HepG2 (cell line): Measurements from ENCODE around the gene NIFK. TPM values are rescaled to one million over a fixed set of nuclear protein-coding genes. Genes with fewer than 3 reads are reported as not detected.

Experiments used
- ASH2L ChIP-seq: fragments of 300-600, 200-600 bp; sonication (generic); IDR thresholded peaks from 2 replicates; pipeline ENCODE4 v1.7.0; 2017; ENCODE audit warnings: low read depth, mild to moderate bottlenecking, moderate library complexity, mixed read lengths, low read length; ENCODE audit not compliant: insufficient read length
- DMAP1 ChIP-seq: IDR thresholded peaks from 2 replicates; pipeline ENCODE4 v1.6.1; 2016
- ETV5 ChIP-seq: IDR thresholded peaks from 2 replicates; pipeline ENCODE4 v1.6.1; 2018; ENCODE audit warnings: missing biosample characterization, missing genetic modification reagents, inconsistent platforms, borderline replicate concordance
- FUBP1 ChIP-seq: sonication (generic); formaldehyde crosslinking; IDR thresholded peaks from 2 replicates; pipeline ENCODE4 v1.5.1; 2020; ENCODE audit warnings: missing genetic modification reagents, mild to moderate bottlenecking, borderline replicate concordance
- GRHL1 ChIP-seq: sonication (generic); formaldehyde crosslinking; conservative IDR thresholded peaks from 2 replicates; pipeline ENCODE4 v1.8.0; 2022; ENCODE audit warnings: missing genetic modification reagents
- HIC2 ChIP-seq: sonication (generic); formaldehyde crosslinking; IDR thresholded peaks from 2 replicates; pipeline ENCODE4 v1.9.0; 2022; ENCODE audit warnings: low read depth, missing genetic modification reagents
- IKZF4 ChIP-seq: sonication (generic); formaldehyde crosslinking; IDR thresholded peaks from 2 replicates; pipeline ENCODE4 v1.5.1; 2020; ENCODE audit warnings: borderline replicate concordance, mild to moderate bottlenecking, low read depth, missing genetic modification reagents; ENCODE audit errors: not compliant biosample characterization
- IRF2 ChIP-seq: IDR thresholded peaks from 2 replicates; pipeline ENCODE4 v1.6.1; 2018; ENCODE audit warnings: missing genetic modification reagents, missing compliant biosample characterization
- KLF6 ChIP-seq: IDR thresholded peaks from 2 replicates; pipeline ENCODE4 v1.8.0; 2016; ENCODE audit warnings: missing biosample characterization, missing genetic modification reagents
- MLXIP ChIP-seq: sonication (generic); formaldehyde crosslinking; IDR thresholded peaks from 2 replicates; pipeline ENCODE4 v1.9.0; 2021; ENCODE audit warnings: missing genetic modification reagents, borderline replicate concordance
- NFIB ChIP-seq: sonication (generic); formaldehyde crosslinking; IDR thresholded peaks from 2 replicates; pipeline ENCODE4 v1.9.0; 2021; ENCODE audit warnings: missing genetic modification reagents, mild to moderate bottlenecking, borderline replicate concordance
- RAD51 ChIP-seq: fragments of 450-650 bp; IDR thresholded peaks from 2 replicates; pipeline ENCODE4 v1.6.1; 2016; ENCODE audit warnings: borderline replicate concordance
- RELA ChIP-seq: sonication (generic); formaldehyde crosslinking; IDR thresholded peaks from 2 replicates; pipeline ENCODE4 v1.4.0; 2020; ENCODE audit warnings: missing genetic modification reagents
- TSC22D2 ChIP-seq: sonication (generic); formaldehyde crosslinking; IDR thresholded peaks from 2 replicates; pipeline ENCODE4 v1.5.1; 2020; ENCODE audit warnings: missing genetic modification reagents, mild to moderate bottlenecking, borderline replicate concordance
- ZNF232 ChIP-seq: sonication (generic); formaldehyde crosslinking; IDR thresholded peaks from 2 replicates; pipeline ENCODE4 v1.4.0; 2020; ENCODE audit warnings: missing genetic modification reagents, borderline replicate concordance
- ZNF33A ChIP-seq: sonication (generic); formaldehyde crosslinking; IDR thresholded peaks from 2 replicates; pipeline ENCODE4 v1.5.1; 2020; ENCODE audit warnings: missing genetic modification reagents, mild to moderate bottlenecking, moderate library complexity, borderline replicate concordance
- ZNF33B ChIP-seq: sonication (generic); formaldehyde crosslinking; IDR thresholded peaks from 2 replicates; pipeline ENCODE4 v1.5.1; 2020; ENCODE audit warnings: mild to moderate bottlenecking, missing genetic modification reagents
- ZNF547 ChIP-seq: sonication (generic); formaldehyde crosslinking; IDR thresholded peaks from 2 replicates; pipeline ENCODE4 v1.5.1; 2020; ENCODE audit warnings: mild to moderate bottlenecking, missing genetic modification reagents
- ZNF552 ChIP-seq: sonication (generic); formaldehyde crosslinking; IDR thresholded peaks from 2 replicates; pipeline ENCODE4 v1.9.0; 2022; ENCODE audit warnings: missing genetic modification reagents, mild to moderate bottlenecking, borderline replicate concordance
- ZNF709 ChIP-seq: sonication (generic); formaldehyde crosslinking; IDR thresholded peaks from 2 replicates; pipeline ENCODE4 v1.5.0; 2020; ENCODE audit warnings: mild to moderate bottlenecking, missing genetic modification reagents
- ZNF713 ChIP-seq: sonication (generic); formaldehyde crosslinking; IDR thresholded peaks from 2 replicates; pipeline ENCODE4 v1.4.0; 2020; ENCODE audit warnings: mild to moderate bottlenecking, missing genetic modification reagents
- ZNF724P ChIP-seq: sonication (generic); formaldehyde crosslinking; IDR thresholded peaks from 2 replicates; pipeline ENCODE4 v1.8.0; 2022; ENCODE audit warnings: missing genetic modification reagents, borderline replicate concordance
- ZSCAN31 ChIP-seq: sonication (generic); formaldehyde crosslinking; IDR thresholded peaks from 2 replicates; pipeline ENCODE4 v1.5.0; 2020; ENCODE audit warnings: low read depth, mild to moderate bottlenecking, missing genetic modification reagents
- polyA plus RNA-seq, 8 experiments: library from polyadenylated mRNA; depleted of rRNA in 3 of 8; stranded (reverse) in 7 of 8; unstranded in 1 of 8; fragments of >200 nt; fragmentation: Illumina TruSeq in 4 of 8; extraction: Trizol in 4 of 8; gene quantifications; 2 replicates each; pipeline versions ENCODE4 v1.2.1 to v1.2.3, GENCODE V29; 2011 to 2016; ENCODE audit warnings: low read depth in 4 of 8, missing spikeins in 1 of 8, mixed read lengths in 1 of 8; ENCODE audit not compliant: insufficient read depth in 1 of 8
- total RNA-seq, 5 experiments: library from RNA; depleted of rRNA; stranded (reverse); fragments of >200 nt; fragmentation: Illumina TruSeq; extraction: Trizol; gene quantifications; 2 replicates each; pipeline ENCODE4 v1.2.3, GENCODE V29; 2016; ENCODE audit warnings: low read depth in 1 of 5

Gene NIFK
- total and polyA plus RNA-seq, 2 of the 13 experiments (the other 11 are each of a cell fraction or from before 2014, with no cell fraction given) = 19.6 to 105 TPM

GRCh38 chr2:121707344-121707919 is 29.2 kb downstream of the NIFK start (continued):
- TF ChIP-seq NFIB (CRISPR knock-in tag) (no peak), ZNF547 (CRISPR knock-in tag) (no peak), ZNF33A (CRISPR knock-in tag) (no peak; the same call in 1 of the 2 replicates), MLXIP (no peak), DMAP1 (CRISPR knock-in tag) (no peak), ZNF33B (CRISPR knock-in tag) (no peak), IKZF4 (CRISPR knock-in tag) (no peak), IRF2 (peak; percentile 47; the same call in 1 of the 2 replicates), TSC22D2 (CRISPR knock-in tag) (no peak), GRHL1 (no peak), ZNF552 (no peak), ETV5 (CRISPR knock-in tag) (peak; percentile 33; the same call in 1 of the 2 replicates), HIC2 (no peak), RAD51 (no peak), ZNF232 (CRISPR knock-in tag) (no peak), KLF6 (no peak), RELA (no peak), ZSCAN31 (CRISPR knock-in tag) (no peak), ASH2L (no peak), ZNF713 (CRISPR knock-in tag) (no peak), ZNF709 (CRISPR knock-in tag) (no peak), ZNF724P (CRISPR knock-in tag) (no peak), FUBP1 (no peak)
